KBM-7 (cell line): Measurements from ENCODE around the gene SPG7.
"Not testable (repeated sequence)": the region's sequence is repeated elsewhere in the genome, so short reads cannot be mapped to it uniquely, and the experiment has no call there.

Experiments
- DNase-seq: peaks from one replicate; pipeline ENCODE4 v3.0.0-alpha.2; 2015
- in situ Hi-C: fragments of 300-500 bp; cut with MboI; formaldehyde crosslinking; loops from 2 replicates; pipeline ENCODE4 v1.14.3; 2020; ENCODE audit warnings: low sequenced_read_pairs, low pct_unique_long_range_greater_than_20kb, mixed read lengths

Gene SPG7

GRCh38 chr16:89584768-89585549 is 76.8 kb downstream of the SPG7 start:
- DNase-seq, result no peak
- in situ Hi-C loops, result no loop called here

DNA sequence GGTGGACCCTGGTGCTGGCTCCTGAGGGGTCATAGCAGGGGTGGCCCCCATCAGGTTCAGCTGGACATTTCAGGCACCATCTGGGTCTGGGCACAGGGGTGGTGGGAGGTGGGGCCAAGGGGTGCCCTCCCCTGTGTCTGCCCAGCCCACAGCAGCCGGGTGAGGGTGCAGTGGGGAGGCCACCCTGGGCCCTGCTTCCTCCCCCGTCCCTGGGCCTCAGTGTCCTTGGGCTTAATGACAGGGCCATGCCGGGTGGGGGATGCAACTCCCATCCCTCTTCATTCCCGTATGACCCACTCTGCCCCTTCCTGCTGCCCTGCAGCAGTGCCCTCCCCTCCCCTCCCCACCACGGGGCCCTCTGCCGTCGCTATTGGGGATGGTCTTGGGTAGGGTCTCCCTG is 78.0 kb downstream of the SPG7 start:
- no peak for DNase-seq
- in situ Hi-C loops, result no loop called here

- in situ Hi-C loops, result no loop called here
- no peak for DNase-seq
Measured at GRCh38 chr16:89586853-89587252, 78.7 kb downstream of the SPG7 start.

DNA sequence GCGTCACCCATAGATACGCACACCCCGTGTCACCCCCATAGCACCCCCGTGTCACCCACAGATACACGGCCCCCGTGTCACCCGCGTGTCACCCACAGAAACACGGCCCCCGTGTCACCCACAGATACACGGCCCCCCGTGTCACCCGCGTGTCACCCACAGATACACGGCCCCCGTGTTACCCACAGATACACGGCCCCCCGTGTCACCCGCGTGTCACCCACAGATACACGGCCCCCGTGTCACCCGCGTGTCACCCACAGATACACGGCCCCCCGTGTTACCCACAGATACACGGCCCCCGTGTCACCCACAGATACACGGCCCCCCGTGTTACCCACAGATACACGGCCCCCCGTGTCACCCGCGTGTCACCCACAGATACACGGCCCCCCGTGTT is 79.5 kb downstream of the SPG7 start:
- in situ Hi-C loops, DNase-seq: not testable (repeated sequence)

DNA sequence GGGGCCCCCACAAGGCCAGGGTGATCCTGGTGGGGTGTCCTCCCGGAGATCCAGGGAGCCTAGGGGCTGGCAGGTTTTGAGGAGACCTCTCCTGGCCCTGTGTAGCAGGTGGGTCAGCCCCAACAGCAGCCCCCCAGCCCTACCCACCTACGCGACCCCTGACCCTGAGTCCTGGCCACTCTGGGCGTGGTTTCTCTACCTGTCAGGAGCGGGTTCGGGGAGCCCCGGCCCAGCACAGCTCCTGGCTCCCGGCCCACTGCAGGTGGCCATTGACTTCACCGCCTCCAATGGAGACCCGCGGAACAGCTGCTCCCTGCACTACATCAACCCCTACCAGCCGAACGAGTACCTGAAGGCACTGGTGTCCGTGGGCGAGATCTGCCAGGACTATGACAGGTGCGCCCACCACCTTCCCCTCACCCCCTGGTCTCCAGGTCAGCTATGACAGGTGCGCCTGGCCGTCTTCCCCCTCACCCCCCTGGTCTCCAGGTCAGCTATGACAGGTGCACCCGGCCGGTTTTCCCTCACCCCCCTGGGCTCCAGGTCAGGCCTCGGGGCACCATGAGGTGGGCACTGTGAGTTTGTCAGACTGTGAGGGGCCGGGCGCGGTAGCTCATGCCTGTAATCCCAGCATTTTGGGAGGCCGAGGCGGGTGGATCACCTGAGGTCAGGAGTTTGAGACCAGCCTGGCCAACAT is 80.4 kb downstream of the SPG7 start:
- no peak for DNase-seq
- in situ Hi-C loops, result no loop called here

- in situ Hi-C loops, result no loop called here
- no peak for DNase-seq
Measured at GRCh38 chr16:89589241-89589926, 81.2 kb downstream of the SPG7 start.

- in situ Hi-C loops, result no loop called here
- DNase-seq, result no peak
Measured at GRCh38 chr16:89593841-89594240, 85.6 kb downstream of the SPG7 start.

DNA sequence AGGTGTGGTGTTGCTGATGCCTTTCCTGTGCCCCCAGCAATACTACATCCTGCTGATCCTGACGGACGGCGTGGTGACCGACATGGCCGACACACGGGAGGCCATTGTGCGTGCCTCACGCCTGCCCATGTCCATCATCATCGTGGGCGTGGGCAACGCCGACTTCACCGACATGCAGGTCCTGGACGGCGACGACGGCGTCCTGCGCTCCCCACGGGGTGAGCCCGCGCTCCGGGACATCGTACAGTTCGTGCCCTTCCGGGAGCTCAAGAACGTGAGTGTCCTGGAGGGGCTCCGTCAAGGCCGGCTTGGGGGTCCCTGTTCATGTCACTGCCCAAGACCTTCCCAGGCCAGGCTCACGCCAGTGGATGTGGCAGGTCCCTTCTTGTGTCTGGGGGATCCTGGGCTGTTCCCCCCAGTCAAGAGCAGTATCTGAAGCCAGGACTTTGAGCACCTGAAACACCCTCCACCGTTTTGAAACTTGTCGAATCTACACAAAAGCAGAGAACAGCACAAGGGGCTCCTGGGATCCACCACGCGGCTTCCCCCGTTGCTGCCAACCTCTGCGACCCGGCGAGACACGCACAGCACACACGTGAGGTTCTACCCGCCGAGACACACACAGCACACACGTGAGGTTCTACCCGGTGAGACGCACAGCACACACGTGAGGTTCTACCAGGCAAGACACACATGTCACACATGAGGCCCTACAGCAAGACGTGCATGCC is 87.3 kb downstream of the SPG7 start:
- in situ Hi-C loops, result no loop called here
- DNase-seq, result no peak

GRCh38 chr16:89596061-89596689 is 88.0 kb downstream of the SPG7 start:
- no peak for DNase-seq
- in situ Hi-C loops, result no loop called here

GRCh38 chr16:89596957-89597649 is 88.9 kb downstream of the SPG7 start:
- in situ Hi-C loops, result no loop called here

GRCh38 chr16:89598199-89598598 is 90.0 kb downstream of the SPG7 start:
- in situ Hi-C loops, result no loop called here

More at GRCh38 chr16:89596957-89597649, 88.9 kb downstream of the SPG7 start:
- no peak for DNase-seq

GRCh38 chr16:89599451-89599858 is 91.3 kb downstream of the SPG7 start:
- in situ Hi-C loops, result no loop called here
- DNase-seq, result peak; percentile 67

More at GRCh38 chr16:89598199-89598598, 90.0 kb downstream of the SPG7 start:
- peak; percentile 31 for DNase-seq

- in situ Hi-C loops, result no loop called here
- no peak for DNase-seq
Measured at GRCh38 chr16:89599902-89600301, 91.7 kb downstream of the SPG7 start.

DNA sequence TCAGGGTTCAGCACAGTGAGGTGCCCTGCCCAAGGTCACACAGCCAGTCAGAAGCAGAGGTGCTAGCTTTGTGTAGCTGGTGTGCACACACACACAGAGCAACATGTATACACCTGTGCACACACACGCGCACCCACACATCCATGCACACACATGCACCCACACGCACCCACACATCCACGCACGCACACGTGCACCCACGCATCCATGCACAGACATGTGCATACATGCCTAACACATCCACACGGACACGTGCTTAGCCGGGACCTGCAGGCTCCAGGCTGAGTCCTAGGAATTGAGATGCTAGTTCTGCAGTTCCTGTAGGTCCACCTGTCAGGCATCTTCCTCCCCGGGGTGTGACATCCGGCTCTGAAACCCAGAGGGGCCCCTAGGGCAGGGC is 92.2 kb downstream of the SPG7 start:
- DNase-seq, result no peak
- in situ Hi-C loops, result no loop called here

DNA sequence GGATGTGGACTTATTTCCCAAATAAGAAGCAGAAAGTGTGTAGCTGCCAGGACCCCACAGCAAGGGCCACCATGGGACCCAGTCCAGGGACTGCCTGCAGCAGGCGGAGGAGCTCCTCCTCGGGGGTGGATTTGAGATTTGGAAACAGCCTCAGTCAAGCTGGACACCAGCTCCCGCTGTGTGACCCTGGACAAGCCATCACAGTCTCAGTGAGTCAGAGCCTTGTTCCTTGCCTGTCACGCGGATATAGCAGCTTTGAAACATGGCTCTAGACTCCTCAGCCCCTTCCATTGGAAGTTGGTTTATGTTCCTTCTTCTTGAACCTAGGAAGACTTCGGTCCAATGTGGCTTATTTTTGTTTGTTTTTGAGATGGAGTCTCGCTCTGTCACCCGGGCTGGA is 92.8 kb downstream of the SPG7 start:
- in situ Hi-C loops, result no loop called here
- DNase-seq, result no peak

- no peak for DNase-seq
- in situ Hi-C loops, result no loop called here
Measured at GRCh38 chr16:89601906-89602272, 93.7 kb downstream of the SPG7 start.

GRCh38 chr16:89602273-89602951 is 94.2 kb downstream of the SPG7 start:
- DNase-seq, result peak; percentile 80
- in situ Hi-C loops, result no loop called here

DNA sequence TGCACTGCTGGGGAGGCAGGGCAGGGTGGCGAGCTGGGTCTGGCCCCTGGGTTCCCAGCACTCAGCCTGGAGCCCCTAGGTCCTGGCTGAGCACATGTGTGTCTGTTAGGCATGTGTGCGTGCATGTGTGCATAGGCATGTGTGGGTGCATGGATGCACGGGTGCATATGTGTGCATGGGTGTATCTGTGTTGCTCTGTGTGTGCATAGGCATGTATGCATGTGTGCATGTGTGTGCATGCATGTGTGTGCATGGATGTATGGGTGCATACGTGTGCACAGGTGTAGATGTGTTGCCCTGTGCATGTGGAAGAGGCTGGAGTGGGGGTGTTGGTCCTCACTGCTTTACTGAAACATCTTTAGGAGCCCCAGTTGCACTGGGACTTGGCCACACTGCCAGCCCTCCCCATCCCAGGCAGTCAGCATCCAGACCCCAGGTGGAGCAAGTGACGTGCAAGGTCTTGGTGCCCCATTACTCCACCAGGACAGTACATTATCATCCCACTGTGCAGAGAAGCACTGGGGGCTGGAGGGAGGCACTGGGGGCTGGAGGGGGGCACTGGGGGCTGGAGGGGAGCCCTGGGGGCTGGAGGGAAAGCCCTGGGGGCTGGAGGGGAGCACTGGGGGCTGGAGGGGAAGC is 94.9 kb downstream of the SPG7 start:
- DNase-seq, result no peak
- in situ Hi-C loops, result no loop called here
